GM19372 (cell line): ENCODE results near the gene TNRC6C.
A peak's percentile ranks its signal among the peaks of the same experiment; 100 is the strongest.

Experiments
- ATAC-seq: cut with Tn5 transposase; IDR thresholded peaks from one replicate; pipeline ENCODE4 v1.9.1; 2021; ENCODE audit warnings: mild to moderate bottlenecking, low read depth, moderate library complexity; ENCODE audit not compliant: unreplicated experiment

The TNRC6C gene

DNA sequence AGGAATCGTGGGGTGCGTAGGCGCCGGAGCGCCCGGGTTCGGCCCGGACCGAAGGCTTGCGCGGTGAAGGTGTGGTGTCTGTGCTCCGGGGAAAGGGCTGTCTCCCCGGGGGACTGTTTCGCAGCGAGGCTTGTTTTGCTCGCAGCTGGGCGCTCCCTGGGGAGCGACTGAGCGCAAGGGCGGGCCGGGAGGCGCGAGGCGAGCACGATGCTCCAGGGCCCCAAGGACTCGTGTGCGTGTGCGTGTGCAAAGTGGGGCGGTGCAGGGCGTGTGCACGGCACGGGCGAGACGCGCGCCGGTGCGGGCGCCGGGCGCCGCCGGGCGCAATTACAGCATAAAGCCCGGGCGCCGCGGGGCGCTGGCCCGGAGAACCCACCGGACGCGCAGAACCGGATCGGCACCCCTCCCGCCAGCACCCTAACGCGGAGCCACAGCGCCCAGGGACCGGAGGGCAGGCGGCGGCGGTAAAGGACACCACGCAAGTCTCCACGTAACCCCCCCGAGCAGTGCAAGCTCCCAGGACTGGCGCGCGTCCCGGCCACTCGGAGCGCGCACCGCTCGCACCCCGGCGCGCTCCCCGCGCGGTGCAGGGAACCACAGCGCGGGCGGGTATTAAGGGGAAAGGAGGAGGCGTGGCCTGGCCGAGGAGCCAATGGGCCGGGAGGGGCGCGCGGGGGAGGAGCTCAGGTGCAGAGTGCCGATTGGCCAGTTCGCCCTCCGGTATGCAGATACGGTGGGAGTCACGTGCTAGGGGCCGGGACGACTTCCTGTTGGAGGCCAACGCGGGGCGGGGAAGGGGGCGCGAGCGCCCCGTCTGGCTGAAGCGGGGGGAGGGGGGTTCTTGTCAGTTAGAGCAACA is at the start of gene TNRC6C:
TNRC6C (plus strand) TSS at position 847 of the 859 bp plus-strand sequence. CDS start 45,504 bp downstream, outside the sequence.
- peak; percentile 83 for ATAC-seq

DNA sequence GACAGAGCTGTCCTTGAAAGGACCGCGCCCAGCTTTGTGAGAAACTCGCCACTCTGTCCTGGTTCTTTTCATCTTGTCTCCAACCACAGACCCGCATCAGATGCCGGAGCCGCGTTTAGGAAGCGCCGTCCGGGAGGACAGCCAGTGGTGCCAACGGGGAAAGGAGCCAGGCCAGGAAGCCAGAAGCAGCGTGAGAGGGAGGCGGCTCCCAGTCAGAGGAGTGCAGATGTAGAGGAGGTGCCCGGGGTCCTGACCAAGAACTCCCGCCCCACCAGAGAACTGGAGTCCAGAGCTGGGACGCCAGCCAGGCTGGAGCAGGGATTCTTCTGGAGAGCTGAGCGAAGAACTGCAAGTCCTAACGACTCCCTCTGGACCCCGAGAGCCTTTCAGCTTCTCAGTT is 49.3 kb upstream of the TNRC6C start:
- no peak for ATAC-seq

- no peak for ATAC-seq
These were observed 48.7 kb upstream of the TNRC6C start for GRCh38 chr17:77909816-77910215.

DNA sequence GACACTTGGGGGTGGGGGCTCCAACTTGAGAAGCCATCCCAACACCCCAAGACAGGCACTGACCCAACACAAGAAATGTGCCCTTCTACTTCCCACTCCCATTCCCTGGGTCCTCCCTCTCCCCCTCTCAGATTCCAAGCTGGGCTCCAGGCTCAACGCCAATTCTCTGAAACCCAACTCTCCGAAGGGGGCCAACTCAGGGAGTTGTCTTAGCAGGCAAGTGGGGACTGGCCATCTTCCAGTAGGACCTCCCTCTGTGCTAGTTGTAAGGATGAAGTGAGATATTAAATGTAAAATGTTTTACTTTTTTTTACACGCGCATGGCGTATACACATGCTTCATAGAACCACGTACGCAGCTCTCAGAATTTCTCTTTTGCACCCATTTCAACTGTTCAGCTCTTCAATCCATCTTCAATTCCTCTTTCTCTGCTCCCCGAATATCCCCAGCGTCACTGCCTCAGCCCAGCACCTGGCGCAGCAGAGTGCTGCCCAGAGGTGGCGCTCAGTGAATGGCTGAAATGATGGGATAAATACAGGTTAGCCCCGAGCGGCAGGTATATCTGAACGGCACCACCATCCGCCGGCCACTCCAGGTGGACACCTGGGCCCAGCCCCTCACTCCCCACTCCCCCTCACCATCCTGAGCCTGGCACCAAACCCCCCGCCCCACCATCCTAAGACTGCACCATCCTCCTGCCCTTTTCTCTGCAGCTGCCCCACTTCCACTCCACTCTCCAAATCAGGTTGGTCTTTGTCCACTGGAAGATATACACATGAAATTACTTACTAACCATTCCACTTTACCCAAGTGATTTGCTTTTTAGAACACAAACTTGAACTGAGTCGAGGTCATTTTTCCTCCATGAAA is 43.9 kb upstream of the TNRC6C start:
- no peak for ATAC-seq

DNA sequence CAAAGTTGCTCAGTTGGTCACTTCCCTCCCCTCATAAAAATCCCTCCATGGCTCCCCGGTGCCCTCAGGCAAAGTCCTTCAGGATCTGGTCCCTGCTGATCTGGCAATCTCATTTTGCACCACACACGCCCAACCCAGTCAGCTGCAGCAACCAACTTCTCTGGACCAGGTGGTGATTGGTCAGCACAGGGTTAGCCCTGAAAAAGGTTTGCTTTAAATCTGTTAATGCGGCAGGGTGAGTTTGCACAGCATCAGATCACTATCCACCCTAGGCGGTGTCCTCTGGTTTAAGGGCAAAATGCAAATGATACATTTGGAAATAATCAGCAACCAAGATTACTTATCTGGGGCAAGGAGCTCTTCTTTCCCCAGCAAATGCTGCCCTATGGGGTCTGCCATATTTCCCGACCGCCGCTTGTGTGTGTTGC is 42.9 kb upstream of the TNRC6C start:
- ATAC-seq = no peak

DNA sequence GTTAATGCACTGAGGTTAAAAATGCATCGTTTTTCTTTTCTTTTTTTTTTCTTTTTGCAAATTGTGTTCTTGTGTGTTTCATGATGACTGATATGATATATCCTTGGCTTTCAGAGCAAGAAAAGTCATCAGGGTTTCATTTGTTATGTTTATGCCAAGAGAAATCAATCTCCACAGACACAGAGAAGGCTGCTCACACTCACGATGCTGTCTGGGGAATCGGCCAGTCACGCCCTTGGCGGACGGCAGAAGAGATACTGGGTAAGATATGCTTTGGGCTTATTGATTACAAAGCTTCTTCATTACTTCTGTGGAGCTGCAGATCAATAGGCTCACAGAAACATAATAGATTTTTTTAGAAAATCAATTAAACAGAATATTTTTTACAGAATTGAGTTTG is 42.2 kb upstream of the TNRC6C start:
- ATAC-seq = no peak

DNA sequence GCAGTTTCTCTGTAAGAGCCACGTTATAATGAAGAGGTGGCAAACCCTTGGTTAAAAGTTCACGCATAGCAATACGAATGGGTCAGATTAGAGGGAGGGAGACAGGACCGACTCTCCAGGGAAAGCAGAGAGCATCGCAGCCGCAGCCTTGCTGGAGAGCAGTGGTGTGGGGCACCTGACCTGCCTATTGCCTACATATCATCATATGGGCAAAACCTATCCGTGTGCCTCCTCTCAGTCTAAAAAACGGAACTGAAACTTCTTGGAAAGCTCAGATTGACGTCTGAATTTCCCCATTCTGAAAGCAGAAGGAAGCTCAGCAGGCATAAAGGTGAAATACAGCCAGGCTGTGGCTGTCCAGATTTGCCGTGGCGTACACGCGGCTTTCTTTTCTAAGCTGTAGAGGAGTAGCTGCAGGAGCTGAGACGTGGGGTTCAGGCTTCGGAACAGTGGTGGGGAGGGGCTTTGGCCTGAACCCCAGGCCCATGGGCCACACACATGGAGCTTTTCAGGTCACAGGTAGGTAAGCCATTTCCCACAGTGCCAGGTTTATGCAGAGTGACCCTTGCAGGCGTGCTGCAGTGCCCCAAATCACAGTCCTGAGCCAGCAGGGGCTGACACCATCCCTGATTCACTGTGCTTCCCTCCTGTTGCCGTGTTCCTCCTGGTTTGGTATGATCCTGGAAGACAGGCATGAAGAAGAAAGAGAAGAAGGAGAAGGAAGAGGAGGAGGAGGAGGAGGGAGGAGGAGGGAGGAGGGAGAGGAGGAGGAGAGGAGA is 41.6 kb upstream of the TNRC6C start:
- ATAC-seq = no peak

DNA sequence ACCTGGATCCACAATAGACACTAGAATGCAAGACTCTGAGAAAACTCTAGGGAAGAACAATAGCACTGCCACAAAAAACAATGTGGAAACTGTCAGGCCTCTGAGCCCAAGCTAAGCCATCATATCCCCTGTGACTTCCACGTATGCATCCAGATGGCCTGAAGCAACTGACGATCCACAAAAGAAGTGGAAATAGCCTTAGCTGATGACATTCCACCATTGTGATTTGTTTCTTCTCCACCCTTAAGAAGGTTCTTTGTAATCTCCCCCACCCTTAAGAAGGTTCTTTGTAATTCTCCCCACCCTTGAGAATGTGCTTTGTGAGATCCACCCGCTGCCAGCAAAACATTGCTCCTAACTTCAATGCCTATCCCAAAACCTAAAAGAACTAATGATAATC is 39.2 kb upstream of the TNRC6C start:
- no peak for ATAC-seq

DNA sequence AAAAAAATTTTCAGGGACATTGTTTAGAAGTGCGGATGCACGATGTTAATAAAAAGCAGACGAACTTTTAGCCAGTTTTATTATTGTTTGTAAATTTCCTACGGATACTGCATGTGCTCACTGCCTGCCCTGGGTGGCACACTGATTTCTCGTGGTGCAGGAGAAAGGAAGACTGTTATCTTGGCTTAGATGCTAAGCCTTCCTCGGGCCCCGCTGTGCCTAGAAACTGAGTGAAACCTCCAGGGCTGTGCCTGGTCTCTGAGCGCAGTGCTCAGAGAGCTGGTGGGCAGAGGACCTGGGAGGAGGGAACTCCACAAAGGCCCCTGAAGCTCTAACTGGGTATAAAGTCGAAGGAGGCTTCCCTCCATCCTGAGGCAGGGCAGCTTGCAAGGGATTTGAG is 35.4 kb upstream of the TNRC6C start:
- no peak for ATAC-seq

- ATAC-seq = no peak
These were observed 34.6 kb upstream of the TNRC6C start for GRCh38 chr17:77923776-77924513.

- no peak for ATAC-seq
These were observed 33.7 kb upstream of the TNRC6C start for GRCh38 chr17:77924757-77925336.

GRCh38 chr17:77925831-77926543 is 32.5 kb upstream of the TNRC6C start:
- ATAC-seq = no peak

- no peak for ATAC-seq
These were observed 31.5 kb upstream of the TNRC6C start for GRCh38 chr17:77926981-77927380.

GRCh38 chr17:77927777-77928518 is 30.6 kb upstream of the TNRC6C start:
- no peak for ATAC-seq

DNA sequence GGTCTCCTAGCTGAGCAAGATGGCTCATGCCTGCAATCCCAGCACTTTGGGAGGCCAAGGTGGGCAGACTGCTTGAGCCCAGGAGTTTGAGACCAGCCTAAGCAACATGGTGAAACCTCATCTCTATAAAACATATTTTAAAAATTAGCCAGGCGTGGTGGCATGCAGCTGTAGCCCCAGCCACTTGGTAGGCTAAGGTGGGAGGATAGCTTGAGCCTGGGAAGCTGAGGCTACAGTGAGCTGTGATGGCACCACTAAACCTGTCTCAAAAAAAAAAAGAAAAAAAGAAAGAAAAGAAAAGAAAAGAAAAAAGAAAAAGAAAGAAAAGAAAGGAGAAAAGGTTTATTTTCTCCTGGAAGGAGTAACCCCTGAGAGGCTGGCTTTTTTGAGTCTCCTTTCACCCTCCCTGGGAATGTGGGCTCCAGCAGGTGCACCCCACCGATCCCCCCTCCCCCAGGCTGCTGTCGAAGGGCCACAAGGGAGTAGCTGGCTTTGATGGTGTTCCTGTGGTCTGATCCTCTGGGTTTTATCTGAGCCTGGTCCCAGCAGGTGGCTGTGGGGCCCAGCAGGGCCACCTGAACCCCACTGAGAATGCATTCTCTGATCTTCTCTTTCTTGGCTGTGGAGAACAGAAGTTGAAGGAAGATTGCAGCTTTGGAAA is 29.9 kb upstream of the TNRC6C start:
- no peak for ATAC-seq

DNA sequence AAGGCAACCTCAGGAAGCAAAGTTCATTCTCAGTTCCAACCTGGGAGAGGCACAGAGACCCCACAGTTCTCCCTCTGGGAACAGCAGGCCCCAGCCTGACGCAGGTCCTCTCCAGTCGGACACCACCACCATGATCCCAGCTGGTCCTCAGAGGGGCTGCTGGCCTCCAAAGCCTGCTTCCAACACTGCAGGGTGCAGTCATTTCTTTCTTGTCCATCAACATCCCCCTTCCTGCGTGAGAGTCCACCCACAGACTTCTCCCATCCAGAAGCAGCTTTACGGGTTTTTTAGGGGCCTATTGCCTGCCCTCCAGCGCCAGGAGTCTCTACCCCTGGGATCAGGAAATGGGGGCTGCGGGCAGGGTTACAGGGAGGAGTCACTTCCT is 29.3 kb upstream of the TNRC6C start:
- ATAC-seq = no peak

DNA sequence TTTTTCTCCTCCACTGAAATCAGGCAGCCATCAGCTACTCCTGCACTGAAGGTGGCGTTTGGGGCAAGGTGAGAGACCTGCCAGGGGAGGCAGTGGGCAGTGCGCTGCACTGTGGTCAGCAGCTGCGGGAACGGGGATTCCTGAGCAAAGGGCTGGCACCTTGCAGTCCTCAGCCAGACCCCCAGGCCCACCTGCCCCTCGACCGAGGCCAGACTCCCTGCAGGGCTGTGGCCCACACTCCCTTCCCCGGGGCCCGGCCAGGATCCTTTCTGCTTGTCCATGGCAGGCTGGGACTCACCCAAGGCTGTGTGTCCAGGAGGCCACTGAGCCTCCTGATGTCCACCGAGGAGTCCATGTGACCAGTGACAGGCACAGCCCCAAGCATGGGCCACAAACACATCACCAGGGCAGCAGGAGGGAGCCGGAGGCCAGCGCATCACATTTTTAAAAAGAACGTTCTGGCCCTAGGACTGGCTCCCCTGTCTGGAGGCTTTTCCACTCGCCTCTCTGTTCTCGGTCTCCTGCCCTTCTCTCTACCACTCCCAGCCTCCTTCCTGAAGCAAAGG is 28.5 kb upstream of the TNRC6C start:
- ATAC-seq = no peak
